GM06990 (cell line): ENCODE results near the gene NSL1.

Experiments
- DNase-seq: peaks from one replicate; pipeline ENCODE4 v3.0.0-alpha.2; 2011; ENCODE audit not compliant: insufficient read length; ENCODE audit errors: extremely low read depth
- H3K27me3 ChIP-seq: replicated peaks from 2 replicates; pipeline ENCODE4 v1.6.0; 2011; ENCODE audit warnings: low read length; ENCODE audit not compliant: control insufficient read depth, insufficient read depth
- H3K36me3 ChIP-seq: 2 replicates; pipeline ENCODE4 v1.5.1; 2011; ENCODE audit warnings: low read length; ENCODE audit not compliant: control insufficient read depth, insufficient read depth
- H3K4me3 ChIP-seq: replicated peaks from 2 replicates; pipeline ENCODE4 v1.5.1; 2011; ENCODE audit warnings: low read depth, mild to moderate bottlenecking, control low read depth, low read length
- CTCF ChIP-seq: IDR thresholded peaks from 2 replicates; pipeline ENCODE4 v1.5.1; 2011; ENCODE audit warnings: low read length, control low read depth, mild to moderate bottlenecking, inconsistent platforms; ENCODE audit not compliant: insufficient read depth, poor library complexity, severe bottlenecking

Gene NSL1

DNA sequence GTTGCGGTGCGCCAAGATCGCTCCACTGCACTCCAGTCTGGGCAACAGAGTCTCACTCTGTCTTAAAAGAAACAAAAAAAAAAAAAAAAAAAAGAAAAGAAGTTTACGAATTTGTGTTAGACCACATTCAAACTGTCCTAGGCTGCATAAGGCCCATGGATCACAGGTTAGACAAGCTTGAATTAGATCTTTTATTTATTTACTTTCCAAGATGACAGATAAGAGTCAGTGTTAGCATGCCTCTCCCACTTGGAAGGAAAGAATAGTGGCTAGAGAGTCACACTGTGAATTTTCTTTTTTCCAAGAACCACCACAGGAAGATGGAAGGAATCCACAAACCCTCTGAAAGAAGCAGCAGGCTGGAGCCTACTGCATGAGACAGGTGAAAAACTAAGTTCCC lies 29.3 kb downstream of the NSL1 start:
- no peak for DNase-seq
- Histone ChIP-seq H3K4me3 (no peak overlapping the region), H3K36me3 (peaks cover 4% of the 10 kb centered on the region), H3K27me3 (no peaks in the 10 kb centered on the region)
- TF ChIP-seq CTCF = no peak

GRCh38 chr1:212760126-212760823 lies 31.3 kb downstream of the NSL1 start:
- Histone ChIP-seq H3K4me3 (no peak overlapping the region), H3K36me3 (peaks cover 4% of the 10 kb centered on the region), H3K27me3 (no peaks in the 10 kb centered on the region)
- no peak for DNase-seq
- peak; percentile 77 for TF ChIP-seq CTCF

DNA sequence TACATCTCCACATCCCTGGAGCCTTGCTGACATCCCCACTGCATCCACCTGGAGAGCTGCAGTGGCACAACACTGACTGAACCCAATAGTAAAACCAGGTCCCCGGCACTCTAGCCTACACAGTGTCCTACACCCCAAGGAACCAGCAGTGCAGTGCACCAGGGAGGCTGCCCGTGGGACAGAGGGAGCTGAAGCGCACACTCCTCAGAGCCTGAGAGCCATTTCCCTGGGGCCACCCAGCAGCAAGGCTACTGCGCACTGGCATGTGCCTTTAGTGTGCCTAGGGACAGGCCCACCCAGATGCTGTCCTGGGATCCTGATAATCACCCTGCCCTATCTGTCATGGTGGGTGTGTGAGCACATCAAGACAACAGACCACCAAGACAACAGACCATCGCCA lies 31.9 kb downstream of the NSL1 start:
- DNase-seq = no peak
- no peaks in the 10 kb centered on the region for H3K27me3 ChIP-seq
- peaks cover 4% of the 10 kb centered on the region for H3K36me3 ChIP-seq
- H3K4me3 ChIP-seq = no peak overlapping the region
- TF ChIP-seq CTCF = no peak

- no peak for DNase-seq
- no peaks in the 10 kb centered on the region; the same call in 1 of the 2 replicates for H3K36me3 ChIP-seq
- no peak for TF ChIP-seq CTCF
- H3K27me3 ChIP-seq = no peaks in the 10 kb centered on the region
- no peak overlapping the region for H3K4me3 ChIP-seq
Observed at GRCh38 chr1:212754680-212755079, 36.9 kb downstream of the NSL1 start.

DNA sequence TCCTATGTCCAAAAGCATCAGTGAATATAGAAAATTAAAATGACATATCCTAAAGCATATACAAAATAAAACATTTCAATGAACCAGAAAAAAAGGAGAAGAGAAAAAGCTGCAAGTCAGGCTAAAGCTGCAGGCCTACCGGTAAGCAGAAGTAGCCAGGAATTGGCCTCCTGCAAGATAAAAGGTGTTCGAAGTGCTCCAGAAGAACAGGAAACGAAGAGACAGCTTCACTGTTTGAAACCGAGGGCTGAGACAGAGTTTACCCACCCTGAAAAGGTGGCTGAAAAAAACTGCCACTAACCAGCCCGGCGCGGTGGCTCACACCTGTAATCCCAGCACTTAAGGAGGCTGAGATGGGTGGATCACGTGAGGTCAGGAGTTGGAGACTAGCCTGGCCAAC lies 37.4 kb downstream of the NSL1 start:
- no peak for TF ChIP-seq CTCF
- no peaks in the 10 kb centered on the region for H3K27me3 ChIP-seq
- no peaks in the 10 kb centered on the region; the same call in 1 of the 2 replicates for H3K36me3 ChIP-seq
- peak; percentile 48 for DNase-seq
- no peak overlapping the region for H3K4me3 ChIP-seq

DNA sequence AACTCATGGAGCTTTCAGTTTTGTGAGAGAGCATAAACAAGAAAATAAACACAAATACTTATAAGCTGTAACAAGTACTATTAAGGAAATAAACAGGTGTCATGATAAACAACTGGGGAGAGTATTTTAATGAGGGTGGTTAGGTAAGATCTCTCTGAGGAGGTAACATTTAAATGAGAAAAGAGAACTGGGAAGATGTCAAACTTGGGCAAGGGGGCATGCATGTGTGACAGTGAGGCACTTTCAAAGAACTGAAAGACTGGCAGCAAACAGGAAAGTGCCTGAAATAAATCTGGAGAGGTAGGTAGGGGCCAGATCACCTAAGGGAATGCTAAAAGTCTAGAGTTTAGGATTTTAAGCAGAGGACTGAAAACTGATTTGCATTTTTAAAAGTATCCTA lies 37.8 kb downstream of the NSL1 start:
- no peak for TF ChIP-seq CTCF
- Histone ChIP-seq H3K27me3 (no peaks in the 10 kb centered on the region), H3K36me3 (no peaks in the 10 kb centered on the region; the same call in 1 of the 2 replicates), H3K4me3 (no peak overlapping the region)
- DNase-seq = no peak
